Left ventricle myocardium inferior (tissue), 1 donor: ENCODE results near the gene SH2B2. TPM values are rescaled to one million over a fixed set of nuclear protein-coding genes. Genes with fewer than 3 reads are reported as not detected.

ENCODE experiments used
- DNase-seq: peaks from one replicate; pipeline ENCODE4 v3.0.0-alpha.2; 2020
- H3K27ac ChIP-seq: fragments of 200-600 bp; replicated peaks from 2 replicates; pipeline ENCODE4 v1.8.0; 2021
- H3K27me3 ChIP-seq: fragments of 200-600 bp; 2 replicates; pipeline ENCODE4 v1.8.0; 2021; ENCODE audit warnings: low read depth
- H3K36me3 ChIP-seq: fragments of 200-600 bp; 2 replicates; pipeline ENCODE4 v1.8.0; 2021
- H3K4me1 ChIP-seq: fragments of 200-600 bp; 2 replicates; pipeline ENCODE4 v1.8.0; 2021
- H3K4me3 ChIP-seq: fragments of 200-600 bp; 2 replicates; pipeline ENCODE4 v1.8.0; 2021; ENCODE audit warnings: mild to moderate bottlenecking, moderate library complexity
- H3K9me3 ChIP-seq: fragments of 200-600 bp; replicated peaks from 2 replicates; pipeline ENCODE4 v1.8.0; 2021
- CTCF ChIP-seq: fragments of 200-600 bp; IDR thresholded peaks from 2 replicates; pipeline ENCODE4 v1.8.0; 2021; ENCODE audit warnings: antibody characterized with exemption, mild to moderate bottlenecking, borderline replicate concordance
- intact Hi-C: fragments of 100-400 bp; cut with micrococcal nuclease; formaldehyde crosslinking; loops from one replicate; pipeline ENCODE4 v1.11.0; 2022
- total RNA-seq: library from RNA; stranded (reverse); fragmentation: NEBNext Ultra II Directional; extraction: Animal tissue kit (Norgen Biotek cat#: 25700); gene quantifications from one replicate; pipeline ENCODE4 v1.2.1, GENCODE V29; 2021
- donor health status: DM: no; HTN: yes; CAD: no; lungs with severe emphysema.

Gene SH2B2
- total RNA-seq, 1 donor from 2014 or later, result 1.0 TPM

- no peaks in the 10 kb centered on the region for H3K27me3 ChIP-seq
- intact Hi-C loops, result loop anchor here (5.0 kb wide), 1 partner anchor 112 kb away; no protein-coding TSS in a partner anchor
- H3K4me3 ChIP-seq, result no peak overlapping the region
- DNase-seq, result no peak
- peaks cover 10% of the 10 kb centered on the region for H3K4me1 ChIP-seq
- no peaks in the 10 kb centered on the region for H3K9me3 ChIP-seq
- no peaks in the 10 kb centered on the region for H3K36me3 ChIP-seq
- no peak for TF ChIP-seq CTCF
- H3K27ac ChIP-seq, result no peak overlapping the region
Observed at GRCh38 chr7:102280521-102280920, 6.1 kb upstream of the SH2B2 start.

GRCh38 chr7:102281785-102282184 is 4.9 kb upstream of the SH2B2 start:
- Histone ChIP-seq H3K36me3 (no peaks in the 10 kb centered on the region), H3K4me1 (peaks cover 20% of the 10 kb centered on the region), H3K4me3 (no peak overlapping the region), H3K27me3 (no peaks in the 10 kb centered on the region), H3K27ac (no peak overlapping the region), H3K9me3 (no peaks in the 10 kb centered on the region)
- no peak for DNase-seq
- TF ChIP-seq CTCF, result no peak
- intact Hi-C loops, result loop anchor here (5.0 kb wide), 1 partner anchor 111 kb away; no protein-coding TSS in a partner anchor

- Histone ChIP-seq H3K27me3 (no peaks in the 10 kb centered on the region), H3K27ac (no peak overlapping the region), H3K36me3 (no peaks in the 10 kb centered on the region), H3K4me1 (peaks cover 29% of the 10 kb centered on the region), H3K4me3 (no peak overlapping the region), H3K9me3 (no peaks in the 10 kb centered on the region)
- DNase-seq, result no peak
- intact Hi-C loops, result loop anchor here (5.0 kb wide), 1 partner anchor 110 kb away; no protein-coding TSS in a partner anchor
- no peak for TF ChIP-seq CTCF
Observed at GRCh38 chr7:102282465-102283362, 4.0 kb upstream of the SH2B2 start.

- no peak for DNase-seq
- no peaks in the 10 kb centered on the region for H3K36me3 ChIP-seq
- TF ChIP-seq CTCF, result no peak
- intact Hi-C loops, result loop anchor here (5.0 kb wide), 1 partner anchor 109 kb away; no protein-coding TSS in a partner anchor
- H3K4me1 ChIP-seq, result peaks cover 34% of the 10 kb centered on the region
- no peak overlapping the region for H3K4me3 ChIP-seq
- H3K9me3 ChIP-seq, result no peaks in the 10 kb centered on the region
- H3K27me3 ChIP-seq, result no peaks in the 10 kb centered on the region
- H3K27ac ChIP-seq, result no peak overlapping the region
Observed at GRCh38 chr7:102283477-102284189, 3.0 kb upstream of the SH2B2 start.

- Histone ChIP-seq H3K4me3 (no peak overlapping the region), H3K27me3 (no peaks in the 10 kb centered on the region), H3K4me1 (peaks cover 34% of the 10 kb centered on the region), H3K9me3 (no peaks in the 10 kb centered on the region), H3K27ac (no peak overlapping the region), H3K36me3 (no peaks in the 10 kb centered on the region)
- no peak for TF ChIP-seq CTCF
- no peak for DNase-seq
- intact Hi-C loops, result loop anchor here (5.0 kb wide), 1 partner anchor 108 kb away; no protein-coding TSS in a partner anchor
Observed at GRCh38 chr7:102284399-102284798, 2.3 kb upstream of the SH2B2 start.
